ENCODE results near the gene ARFGAP1.

The ARFGAP1 gene

GRCh38 chr20:63274381-63275228, 2.0 kb downstream of the ARFGAP1 start:
- ChIA-PET CTCF (interaction anchor here (2.1 kb wide), 1 partner anchor 51 kb away, joined by 6 read pairs; no protein-coding TSS in a partner anchor), POLR2A (no interaction called here)
- TF ChIP-seq, protein P1, sequence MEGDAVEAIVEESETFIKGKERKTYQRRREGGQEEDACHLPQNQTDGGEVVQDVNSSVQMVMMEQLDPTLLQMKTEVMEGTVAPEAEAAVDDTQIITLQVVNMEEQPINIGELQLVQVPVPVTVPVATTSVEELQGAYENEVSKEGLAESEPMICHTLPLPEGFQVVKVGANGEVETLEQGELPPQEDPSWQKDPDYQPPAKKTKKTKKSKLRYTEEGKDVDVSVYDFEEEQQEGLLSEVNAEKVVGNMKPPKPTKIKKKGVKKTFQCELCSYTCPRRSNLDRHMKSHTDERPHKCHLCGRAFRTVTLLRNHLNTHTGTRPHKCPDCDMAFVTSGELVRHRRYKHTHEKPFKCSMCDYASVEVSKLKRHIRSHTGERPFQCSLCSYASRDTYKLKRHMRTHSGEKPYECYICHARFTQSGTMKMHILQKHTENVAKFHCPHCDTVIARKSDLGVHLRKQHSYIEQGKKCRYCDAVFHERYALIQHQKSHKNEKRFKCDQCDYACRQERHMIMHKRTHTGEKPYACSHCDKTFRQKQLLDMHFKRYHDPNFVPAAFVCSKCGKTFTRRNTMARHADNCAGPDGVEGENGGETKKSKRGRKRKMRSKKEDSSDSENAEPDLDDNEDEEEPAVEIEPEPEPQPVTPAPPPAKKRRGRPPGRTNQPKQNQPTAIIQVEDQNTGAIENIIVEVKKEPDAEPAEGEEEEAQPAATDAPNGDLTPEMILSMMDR (IDR thresholded peaks at IDR 0.05; ENCODE audit: control extremely low read depth, extremely low read depth, low read depth, missing control alignments) = no peak
- no peak for DNase-seq (ENCODE audit: extremely low spot score)

- ChIA-PET CTCF (interaction anchor here (2.1 kb wide), 1 partner anchor 53 kb away, joined by 6 read pairs; no protein-coding TSS in a partner anchor), POLR2A (no interaction called here)
- DNase-seq (ENCODE audit: extremely low spot score) = no peak
- TF ChIP-seq, protein P1 (IDR thresholded peaks at IDR 0.05; ENCODE audit: control extremely low read depth, extremely low read depth, low read depth, missing control alignments) = no peak
These were observed 3.2 kb downstream of the ARFGAP1 start for GRCh38 chr20:63275825-63276224.

DNA sequence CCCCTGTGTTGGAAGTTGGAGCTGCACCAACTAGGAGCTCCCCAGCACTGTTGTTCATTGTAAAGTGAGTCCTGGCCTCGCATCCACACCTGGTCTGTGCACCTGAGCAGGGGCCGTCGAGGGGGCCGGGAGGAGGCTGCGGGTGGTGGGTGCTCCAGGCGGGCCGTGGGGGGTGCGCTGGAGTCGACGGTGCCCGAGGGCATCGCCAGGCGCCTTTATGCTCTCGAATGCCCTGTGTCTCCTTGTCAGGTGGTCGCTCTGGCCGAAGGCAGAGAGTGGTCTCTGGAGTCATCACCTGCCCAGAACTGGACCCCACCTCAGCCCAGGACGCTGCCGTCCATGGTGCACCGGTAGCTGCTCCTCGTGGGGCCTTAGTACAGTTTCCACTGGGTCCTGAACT, 4.3 kb downstream of the ARFGAP1 start:
- CTCF ChIA-PET = interaction anchor here (0.7 to 0.8 kb wide), 2 partner anchors 15 to 54 kb away, joined by 3 to 4 read pairs; no protein-coding TSS in a partner anchor

GRCh38 chr20:63277466-63278272, 5.1 kb downstream of the ARFGAP1 start:
- no peak for DNase-seq (ENCODE audit: extremely low spot score)
- ChIA-PET POLR2A (interaction anchor here (0.6 kb wide), 1 partner anchor 207 kb away, joined by 3 read pairs; no protein-coding TSS in a partner anchor), CTCF (interaction anchor here (0.7 to 0.8 kb wide), 2 partner anchors 14 to 55 kb away, joined by 3 to 4 read pairs; no protein-coding TSS in a partner anchor)
- TF ChIP-seq, protein P1 (IDR thresholded peaks at IDR 0.05; ENCODE audit: control extremely low read depth, extremely low read depth, low read depth, missing control alignments) = no peak

More for the DNA sequence above, 4.3 kb downstream of the ARFGAP1 start:
- TF ChIP-seq, protein P1 (IDR thresholded peaks at IDR 0.05; ENCODE audit: control extremely low read depth, extremely low read depth, low read depth, missing control alignments) = no peak
- DNase-seq (ENCODE audit: extremely low spot score) = no peak
- POLR2A ChIA-PET = interaction anchor here (0.6 kb wide), 1 partner anchor 207 kb away, joined by 3 read pairs; no protein-coding TSS in a partner anchor

GRCh38 chr20:63278661-63279060, 6.0 kb downstream of the ARFGAP1 start:
- POLR2A ChIA-PET = no interaction called here
- CTCF ChIA-PET = no interaction called here
- TF ChIP-seq, protein P1 (IDR thresholded peaks at IDR 0.05; ENCODE audit: control extremely low read depth, extremely low read depth, low read depth, missing control alignments) = no peak
- DNase-seq (ENCODE audit: extremely low spot score) = no peak

DNA sequence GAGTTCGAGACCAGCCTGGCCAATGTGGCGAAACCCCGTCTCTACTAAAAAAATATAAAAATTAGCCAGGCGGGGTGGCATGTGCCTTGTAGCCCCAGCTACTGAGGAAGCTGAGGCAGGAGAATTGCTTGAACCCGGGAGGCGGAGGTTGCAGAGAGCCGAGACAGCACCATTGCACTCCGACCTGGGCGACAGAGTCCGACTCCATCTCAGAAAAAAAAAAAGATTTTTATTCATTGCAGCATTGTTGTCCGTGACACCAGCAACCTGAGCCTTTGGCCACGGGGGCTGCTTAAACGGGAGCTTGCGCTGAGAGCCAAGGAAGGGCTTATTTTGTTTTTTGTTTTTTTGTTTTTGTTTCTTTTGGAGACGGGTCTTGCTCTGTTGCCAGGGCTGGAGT, 7.3 kb downstream of the ARFGAP1 start:
- no peak for DNase-seq (ENCODE audit: extremely low spot score)
- TF ChIP-seq, protein P1 (IDR thresholded peaks at IDR 0.05; ENCODE audit: control extremely low read depth, extremely low read depth, low read depth, missing control alignments) = no peak
- ChIA-PET POLR2A (no interaction called here), CTCF (interaction anchor here (1.4 kb wide), 1 partner anchor 56 kb away, joined by 8 read pairs; no protein-coding TSS in a partner anchor)

Data from GM10248 (cell line).